ENCODE results near the gene CLDN10.

- TF ChIP-seq TAF1 (IDR thresholded peaks at IDR 0.05; ENCODE audit: borderline replicate concordance, low read depth, low read length): no peak
- TF ChIP-seq POLR2AphosphoS5 (IDR thresholded peaks at IDR 0.05; ENCODE audit: low read depth, low read length): no peak
- TF ChIP-seq POLR2A (IDR thresholded peaks at IDR 0.05; ENCODE audit: low read depth, low read length): no peak
Measured at GRCh38 chr13:95579303-95579702, 26.8 kb downstream of the CLDN10 start.

All from GM12892 (cell line).